GM21723 (cell line): ENCODE results near the gene CAVIN1.
"Not testable (repeated sequence)": the region's sequence is repeated elsewhere in the genome, so short reads cannot be mapped to it uniquely, and the experiment has no call there.

Source experiments
- ATAC-seq: cut with Tn5 transposase; IDR thresholded peaks from one replicate; pipeline ENCODE4 v1.9.1; 2021; ENCODE audit warnings: mild to moderate bottlenecking, moderate library complexity; ENCODE audit not compliant: unreplicated experiment

The CAVIN1 gene

DNA sequence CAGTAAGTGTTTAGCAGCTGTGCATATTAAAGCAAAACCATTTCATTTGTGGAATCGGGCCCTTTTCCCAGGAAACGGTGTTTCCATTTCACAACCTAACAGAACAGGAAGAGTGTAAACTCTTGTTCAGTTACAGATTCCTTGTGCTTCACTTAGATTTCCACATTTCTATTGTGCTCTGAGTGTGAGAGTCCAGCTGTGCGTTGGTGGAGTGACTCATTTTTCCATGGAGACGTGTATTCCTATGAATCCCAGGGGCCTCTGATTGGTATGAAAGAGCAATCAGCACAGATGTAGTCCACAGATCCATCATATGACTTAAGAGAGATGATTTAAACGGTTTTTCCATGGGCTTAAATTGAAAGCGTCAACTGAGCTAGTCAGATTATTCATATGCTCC lies 13.3 kb upstream of the CAVIN1 start:
- no peak for ATAC-seq

DNA sequence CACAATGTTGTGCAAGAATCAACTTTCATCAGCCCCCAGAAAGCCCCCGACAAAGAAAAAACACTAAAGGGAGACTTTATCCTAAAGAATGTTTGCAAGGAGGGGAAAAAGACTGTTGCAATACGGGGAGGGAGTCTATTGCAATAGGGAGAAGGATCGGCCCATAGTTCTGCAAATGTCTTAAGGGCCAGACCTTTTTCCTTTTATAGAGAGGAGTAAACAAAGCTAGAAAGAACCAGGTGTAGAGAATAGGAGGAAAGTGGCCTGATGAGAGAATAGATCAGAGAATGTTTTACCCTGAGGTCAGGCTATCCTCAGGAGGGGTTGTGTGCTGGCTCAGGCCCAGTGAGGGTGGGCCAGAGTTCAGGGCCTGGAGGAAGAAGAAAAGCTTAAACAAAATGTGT lies 8.7 kb upstream of the CAVIN1 start:
- ATAC-seq = no peak

DNA sequence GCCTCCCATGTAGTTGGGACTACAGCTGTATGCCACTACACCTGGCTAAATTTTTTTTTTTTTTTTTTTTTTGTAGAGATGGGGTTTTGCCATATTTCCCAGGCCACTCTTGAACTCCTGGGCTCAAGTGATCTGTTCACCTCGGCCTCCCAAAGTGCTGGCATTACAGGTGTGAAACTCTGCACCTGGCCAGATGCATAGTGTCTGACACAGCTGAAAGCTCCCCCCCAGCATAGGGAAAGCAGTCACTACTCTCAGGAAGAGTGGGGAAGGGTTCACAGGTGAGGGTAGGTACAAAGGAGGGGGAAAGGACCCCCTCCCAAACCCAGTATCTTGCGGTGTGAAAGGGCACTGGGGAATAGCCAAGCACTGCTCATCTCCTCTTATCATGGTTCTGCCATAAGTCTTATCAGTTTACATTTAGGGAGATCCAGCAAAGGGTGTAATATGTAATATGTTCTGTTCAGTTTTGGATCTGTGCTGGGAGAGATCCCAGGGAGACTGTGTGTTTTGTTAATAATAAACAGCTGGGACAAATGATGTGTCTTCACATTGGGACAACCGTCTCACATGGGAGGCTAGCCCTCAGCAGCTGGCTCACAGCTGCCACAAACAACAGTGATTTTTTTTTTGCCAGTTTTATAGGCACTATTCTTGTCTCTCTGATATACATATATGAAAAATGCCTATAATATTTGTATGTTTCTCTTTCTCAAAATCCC lies 6.8 kb upstream of the CAVIN1 start:
- ATAC-seq = no peak

DNA sequence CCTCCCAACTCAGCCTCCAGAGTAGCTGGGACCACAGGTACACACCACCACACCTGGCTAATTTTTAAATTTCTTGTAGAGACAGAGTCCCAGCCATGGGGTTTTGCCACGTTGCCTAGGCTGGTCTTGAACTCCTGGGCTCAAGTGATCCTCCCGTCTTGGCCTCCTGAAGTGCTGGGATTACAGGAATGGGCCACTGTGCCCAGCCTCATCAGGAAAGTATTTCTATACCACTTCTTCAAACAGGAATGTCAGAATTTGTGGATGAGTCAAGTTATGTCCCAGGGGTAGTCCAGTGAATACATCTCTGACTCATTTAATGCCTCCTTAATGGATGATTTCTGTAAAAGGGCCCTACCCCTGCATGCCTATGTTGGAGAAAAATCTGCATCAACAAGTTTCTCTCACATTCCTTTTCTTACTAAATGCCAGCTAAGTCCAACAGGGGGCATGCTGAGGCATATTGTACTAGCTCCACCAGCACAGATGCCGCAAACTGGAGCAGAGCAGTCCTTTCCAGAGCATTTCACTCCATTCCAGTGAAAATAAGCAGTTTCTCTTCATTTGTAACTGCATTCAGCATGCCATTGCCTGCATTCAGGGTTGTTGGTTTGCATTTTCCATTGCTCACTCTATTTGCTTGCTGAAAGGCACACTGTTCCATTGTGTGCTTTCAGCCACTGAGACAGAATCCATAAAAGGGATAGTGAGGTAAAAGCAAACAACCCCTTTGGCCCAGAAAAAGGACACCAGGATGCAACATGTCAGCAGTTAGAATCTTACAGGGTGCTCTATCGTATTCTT lies 5.3 kb upstream of the CAVIN1 start:
- ATAC-seq = no peak

DNA sequence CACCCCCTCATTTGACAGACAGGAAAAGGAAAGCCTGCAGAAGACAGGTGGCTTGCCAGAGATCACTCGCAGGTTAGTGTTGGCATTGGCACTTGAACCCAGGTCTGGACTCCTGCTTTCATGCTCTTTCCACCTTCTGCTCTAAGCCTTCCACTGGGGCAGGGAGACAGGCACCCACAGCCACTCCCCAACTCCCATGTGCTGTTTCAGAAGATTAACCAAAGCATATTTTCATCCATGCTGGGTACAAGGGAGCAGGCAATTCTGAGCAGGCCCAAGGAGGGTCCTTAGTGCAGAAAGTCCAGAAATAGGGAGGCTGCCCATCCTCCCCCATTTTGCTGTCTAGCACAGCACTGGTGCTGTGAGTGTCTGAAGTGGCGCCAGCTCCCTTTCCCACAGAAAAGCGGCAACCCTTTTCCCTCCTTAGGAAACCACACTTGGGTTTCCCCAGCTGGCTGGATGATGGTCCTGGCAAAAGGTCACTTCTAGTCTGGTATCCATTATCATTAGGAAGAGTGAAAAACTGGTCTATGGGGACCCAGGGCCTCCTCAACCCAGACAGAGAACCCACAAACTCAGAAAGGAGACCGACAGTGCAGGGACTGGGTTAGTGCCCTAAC lies 2.0 kb upstream of the CAVIN1 start:
- no peak for ATAC-seq

DNA sequence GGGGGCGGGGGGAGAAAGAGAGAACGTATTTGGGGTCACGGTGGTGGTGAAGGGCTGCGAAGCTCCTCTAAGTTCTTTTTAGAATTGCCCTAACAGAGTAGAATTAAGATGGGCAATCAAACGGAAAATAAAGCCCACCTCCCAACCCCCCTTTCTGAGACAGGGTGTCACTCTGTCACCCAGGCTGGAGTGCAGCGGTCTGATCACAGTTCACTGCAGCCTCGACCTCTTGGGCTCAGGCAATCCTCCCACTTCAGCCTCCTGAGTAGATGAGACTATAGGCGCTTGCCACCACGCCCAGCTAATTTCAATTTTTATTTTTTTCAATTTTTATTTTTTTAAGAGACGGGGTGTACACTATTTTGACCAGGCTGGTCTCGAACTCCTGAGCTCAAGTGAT lies 710 bp upstream of the CAVIN1 start:
- no peak for ATAC-seq

DNA sequence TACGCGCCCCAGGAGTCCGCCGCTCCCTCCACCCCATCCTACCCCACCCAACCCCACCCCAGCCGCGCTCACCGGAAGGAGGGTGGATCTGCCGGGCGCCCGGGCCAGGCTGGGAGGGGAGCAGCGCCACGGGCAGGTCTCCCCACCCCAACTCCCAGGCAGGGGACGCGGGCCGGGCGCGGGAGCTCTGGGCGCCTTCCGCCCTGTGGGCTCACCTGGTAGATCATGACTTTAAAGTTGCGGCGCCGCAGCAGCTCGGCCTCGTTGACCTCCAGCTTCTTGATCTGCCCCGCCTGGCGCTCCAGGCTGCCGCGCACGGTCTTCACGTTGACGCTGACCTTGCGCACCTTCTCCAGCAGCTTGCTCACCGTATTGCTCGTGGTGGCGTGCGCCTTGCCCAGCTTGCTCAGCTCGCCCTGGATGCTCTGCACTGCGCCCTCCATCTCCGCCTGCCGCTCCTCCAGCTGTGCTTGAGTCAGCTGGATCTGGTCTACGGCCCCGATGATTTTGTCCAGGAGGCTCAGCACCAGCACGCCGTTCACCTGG lies 571 bp downstream of the CAVIN1 start:
- no peak for ATAC-seq

DNA sequence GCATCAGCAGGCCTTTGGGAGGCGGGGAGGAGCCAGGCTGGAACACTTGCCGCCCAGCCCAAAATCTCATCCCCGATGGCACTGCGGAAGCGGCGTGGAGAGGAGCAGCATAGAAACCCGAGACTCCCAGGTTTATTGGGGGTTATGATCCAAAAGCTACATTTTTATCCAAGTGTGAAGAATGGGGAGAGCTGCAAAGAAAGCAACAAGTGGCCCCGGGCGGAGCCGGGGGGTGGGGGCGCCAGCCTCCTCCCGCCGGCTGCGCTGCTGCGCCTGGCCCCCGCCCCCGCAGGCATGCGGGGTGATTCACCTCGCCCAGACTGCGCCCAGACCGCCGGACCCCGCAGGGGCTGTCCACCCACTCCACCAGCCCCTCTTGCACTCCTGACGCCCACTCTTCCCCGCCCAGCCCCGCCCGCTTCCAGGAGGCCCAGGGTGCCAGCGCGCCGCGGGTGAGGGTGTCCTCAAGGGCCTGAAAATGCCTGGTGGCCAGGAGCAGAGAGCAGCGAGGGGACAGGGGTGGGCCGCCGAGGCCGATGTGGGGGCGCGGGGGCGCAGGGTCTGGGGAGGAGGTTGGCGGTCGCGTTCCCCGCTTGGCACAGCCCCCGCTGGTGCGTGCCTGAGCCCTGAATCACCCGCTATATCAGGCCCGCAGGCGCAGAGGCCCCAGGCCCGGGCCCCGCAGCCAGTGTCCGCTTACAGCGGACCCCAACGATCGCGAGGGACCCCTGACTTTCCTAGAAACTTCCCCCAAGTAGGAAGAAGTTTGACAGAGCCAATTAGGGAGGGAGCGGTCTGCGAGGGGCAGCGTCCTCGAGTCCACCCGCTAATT lies 1.3 kb downstream of the CAVIN1 start:
- ATAC-seq = no peak

DNA sequence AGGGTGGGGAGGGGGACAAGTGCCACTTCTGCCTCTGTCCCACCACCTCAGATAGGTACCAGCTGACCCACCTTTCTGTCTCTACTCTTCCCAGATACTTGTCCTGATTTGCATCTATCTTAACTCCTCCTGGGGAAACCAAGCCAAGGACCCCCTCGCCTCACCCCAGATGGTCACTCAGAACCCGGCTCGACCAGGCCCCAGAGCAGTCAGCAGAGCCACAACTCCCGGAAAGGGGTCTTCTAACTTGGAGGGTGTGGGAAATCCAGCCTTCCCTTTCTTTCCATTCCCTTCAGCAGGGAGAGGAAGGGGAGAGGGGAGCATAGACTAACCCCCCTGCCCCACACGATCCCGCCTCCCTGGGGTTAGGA lies 1.9 kb downstream of the CAVIN1 start:
- ATAC-seq = no peak

DNA sequence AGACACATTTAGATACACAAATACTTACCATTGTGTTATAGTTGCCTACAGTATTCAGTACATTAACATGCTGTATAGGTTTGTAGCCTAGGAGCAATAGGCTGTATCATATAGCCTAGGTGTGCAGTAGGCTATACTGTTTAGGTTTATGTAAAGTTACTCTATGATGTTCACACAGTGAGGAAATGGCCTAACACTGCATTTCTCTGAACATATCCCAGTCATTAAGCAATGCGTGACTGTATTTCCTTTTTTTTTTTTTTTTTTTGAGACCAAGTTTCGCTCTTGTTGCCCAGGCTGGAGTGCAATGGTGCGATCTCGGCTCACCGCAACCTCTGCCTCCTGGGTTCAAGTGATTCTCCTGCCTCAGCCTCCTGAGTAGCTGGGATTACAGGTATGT lies 5.1 kb downstream of the CAVIN1 start:
- not testable (repeated sequence) for ATAC-seq

DNA sequence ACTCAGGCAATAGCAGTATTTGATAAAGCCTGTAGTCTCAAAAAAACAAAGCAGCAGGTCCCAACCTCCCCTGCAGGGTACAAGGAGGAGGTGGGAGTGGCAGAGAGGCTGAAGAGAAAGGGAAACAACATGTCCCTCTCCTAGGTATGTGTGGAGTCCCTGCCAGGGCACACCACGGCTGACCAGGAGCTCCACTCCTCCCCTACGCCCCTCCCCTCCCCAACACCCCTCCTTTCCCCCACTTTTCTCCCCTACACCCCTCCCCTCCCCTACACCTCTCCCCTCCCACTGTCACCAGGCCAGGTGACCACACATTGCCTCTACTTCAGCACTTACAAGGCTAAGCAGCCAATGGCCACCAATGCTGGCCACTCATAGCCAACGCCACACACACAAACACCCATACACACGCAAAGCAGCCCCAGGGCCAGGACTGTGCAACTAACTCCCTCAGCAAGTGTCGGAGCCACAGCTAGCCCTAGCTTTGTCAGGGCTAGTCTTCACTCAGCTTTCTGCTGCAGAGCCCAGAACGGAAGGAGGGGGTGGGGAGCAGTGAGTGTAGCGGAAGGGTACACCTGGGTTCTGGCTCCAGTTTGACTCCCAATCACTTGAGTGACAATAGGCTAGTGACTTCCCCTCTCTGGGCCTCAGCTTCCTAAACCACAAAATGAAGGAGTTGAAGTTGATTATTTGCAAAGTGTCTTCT lies 8.2 kb downstream of the CAVIN1 start:
- ATAC-seq = no peak

DNA sequence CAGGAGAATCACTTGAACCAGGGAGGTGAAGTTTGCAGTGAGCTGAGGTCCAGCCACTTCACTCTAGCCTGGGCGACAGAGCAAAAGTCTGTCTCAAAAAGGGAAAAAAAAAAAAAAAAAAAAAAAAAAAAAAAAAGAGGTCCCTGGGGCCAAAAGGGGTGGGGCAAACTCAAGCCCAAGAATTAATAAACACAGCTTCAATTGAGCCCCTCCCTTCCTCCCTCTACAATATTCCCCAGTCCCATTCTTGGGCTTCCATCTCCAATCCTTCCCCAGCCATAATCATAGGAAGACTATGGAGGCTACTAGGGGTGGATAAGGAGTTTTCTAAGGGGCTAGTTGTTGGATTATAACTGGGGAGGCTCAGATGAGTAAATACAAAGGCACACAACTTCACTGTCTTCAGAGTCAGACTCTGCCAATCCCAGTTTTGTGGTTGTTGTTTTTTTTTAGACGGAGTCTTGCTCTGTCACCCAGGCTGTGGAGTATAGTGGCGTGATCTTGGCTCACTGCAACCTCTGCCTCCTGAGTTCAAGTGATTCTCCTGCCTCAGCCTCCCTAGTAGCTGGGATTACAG lies 9.5 kb downstream of the CAVIN1 start:
- no peak for ATAC-seq

DNA sequence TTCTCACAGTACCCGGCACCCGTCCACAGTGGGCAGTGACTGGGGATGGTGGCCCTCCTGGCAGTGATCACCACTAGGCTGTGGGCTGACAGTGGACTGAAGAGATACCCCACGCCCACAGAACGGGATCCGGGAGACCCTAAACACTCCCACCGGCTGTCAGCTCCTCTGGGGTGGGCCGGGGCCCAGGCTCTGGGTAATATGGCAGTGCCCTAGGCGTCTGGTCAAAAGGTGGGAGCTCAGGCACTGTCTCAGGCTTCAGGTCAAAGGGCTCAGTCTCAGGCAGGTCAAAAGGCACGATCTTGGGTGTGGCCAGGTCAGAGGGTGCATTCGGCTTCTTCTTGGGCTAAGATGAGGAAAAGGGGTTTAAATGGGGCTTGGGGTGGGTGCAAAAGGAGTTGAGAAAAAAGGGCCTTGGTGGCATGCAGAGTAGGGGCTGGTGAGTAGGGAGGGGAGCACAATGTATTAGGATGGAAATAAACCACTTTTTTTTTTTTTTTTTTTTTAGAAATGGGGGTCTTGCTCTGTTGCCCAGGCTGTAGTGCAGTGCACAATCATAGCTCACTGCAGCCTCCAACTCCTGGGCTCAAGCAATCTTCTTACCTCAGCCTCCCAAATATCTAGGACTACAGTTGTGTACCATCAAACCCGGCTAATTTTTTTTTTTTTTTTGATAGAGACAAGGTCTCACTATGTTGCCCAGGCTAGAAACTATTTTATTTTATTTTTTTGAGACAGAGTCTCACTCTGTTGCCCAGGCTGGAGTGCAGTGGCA lies 11.0 kb downstream of the CAVIN1 start:
- ATAC-seq = no peak

DNA sequence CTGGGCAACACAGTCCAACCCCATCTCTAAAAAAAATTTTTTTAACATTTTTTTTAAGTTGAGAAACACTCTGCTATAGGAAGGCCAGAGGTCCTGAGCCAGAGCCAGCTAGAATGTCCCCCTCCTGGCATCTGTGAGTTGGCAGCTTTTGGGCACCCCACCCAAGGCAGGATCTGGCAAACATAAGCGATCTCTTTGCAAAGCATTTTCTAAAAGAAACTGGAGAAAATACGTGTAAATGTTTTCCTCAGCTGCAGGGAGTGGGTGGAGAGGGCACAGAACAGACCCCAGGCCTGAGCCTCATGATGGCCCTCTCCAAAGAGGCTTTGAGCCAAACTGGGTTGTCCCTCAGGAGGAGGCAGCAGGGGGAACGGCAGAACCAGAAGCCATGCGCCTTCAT lies 11.7 kb downstream of the CAVIN1 start:
- ATAC-seq = no peak

DNA sequence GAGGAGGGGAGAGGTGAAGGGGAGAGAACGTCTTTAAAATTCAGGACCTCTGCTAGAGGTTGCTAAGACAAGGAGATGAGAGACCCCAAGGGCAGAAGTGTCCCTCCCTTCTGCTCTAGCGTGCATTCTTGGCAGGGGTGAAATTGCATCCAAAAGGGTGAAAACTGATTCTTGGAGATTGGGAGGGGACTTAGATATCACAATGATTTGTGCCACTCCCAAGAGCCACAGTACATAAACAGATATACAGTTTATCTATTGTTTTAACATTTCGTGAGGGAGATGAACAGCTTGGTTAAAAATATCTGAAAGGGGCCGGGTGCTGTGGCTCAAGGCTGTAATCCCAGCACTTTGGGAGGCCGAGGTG lies 12.8 kb downstream of the CAVIN1 start:
- ATAC-seq = no peak

DNA sequence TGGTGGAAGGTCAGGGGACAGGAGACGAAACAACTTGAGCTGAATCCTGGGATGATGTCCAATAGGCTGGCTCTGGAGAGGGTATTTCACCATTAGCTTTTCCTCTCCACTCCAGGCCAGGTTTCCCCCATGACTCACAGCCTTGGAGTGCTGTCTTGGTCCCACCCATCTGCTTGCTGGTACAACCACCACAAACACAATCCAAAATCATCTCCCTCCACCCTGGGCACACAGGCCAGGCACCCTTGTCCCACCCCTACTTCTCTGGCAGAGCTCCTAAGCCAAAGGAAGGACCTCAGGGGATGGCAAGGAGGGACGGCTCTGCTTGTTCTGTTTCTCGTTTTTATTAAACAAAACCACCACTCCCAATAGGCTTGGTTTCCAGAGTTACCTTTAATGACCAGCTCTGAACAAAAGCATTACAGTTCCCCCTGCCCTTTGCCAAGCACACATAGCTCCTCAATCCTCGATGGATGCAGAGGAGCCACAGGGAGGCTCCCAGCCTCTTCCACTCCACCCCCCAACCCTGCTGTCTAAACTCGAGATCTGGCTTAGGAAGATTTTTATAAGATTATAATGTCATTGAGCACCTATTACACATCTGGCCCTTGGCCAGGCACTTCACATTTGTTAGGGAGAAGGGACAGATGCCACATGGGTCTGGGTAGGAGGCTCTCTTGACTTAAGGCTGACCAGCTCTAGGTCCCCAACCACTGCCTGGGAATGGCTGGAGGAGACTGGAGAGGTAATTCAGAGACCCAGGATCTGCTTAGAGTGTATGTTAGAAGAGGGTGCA lies 13.3 kb downstream of the CAVIN1 start:
- ATAC-seq = no peak

DNA sequence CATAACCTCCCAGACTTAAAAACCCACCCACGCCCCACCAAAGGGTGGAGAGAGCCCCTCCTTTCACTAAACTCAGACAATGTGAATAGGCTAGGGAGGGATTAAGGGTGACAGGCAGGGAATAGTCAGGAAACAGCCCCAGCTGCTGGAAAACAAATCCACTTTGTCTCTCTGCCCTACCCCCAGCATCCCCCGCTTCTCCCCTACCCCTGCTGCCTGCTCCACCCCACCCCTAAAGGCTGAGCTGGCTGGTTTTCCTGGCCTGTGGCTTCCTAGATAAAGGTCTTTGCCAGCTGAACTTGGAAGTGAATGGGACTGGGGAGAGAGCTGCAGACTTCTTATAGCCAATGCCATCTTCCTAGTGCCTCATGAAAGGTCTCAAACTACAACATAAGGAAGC lies 15.0 kb downstream of the CAVIN1 start:
- ATAC-seq = no peak

DNA sequence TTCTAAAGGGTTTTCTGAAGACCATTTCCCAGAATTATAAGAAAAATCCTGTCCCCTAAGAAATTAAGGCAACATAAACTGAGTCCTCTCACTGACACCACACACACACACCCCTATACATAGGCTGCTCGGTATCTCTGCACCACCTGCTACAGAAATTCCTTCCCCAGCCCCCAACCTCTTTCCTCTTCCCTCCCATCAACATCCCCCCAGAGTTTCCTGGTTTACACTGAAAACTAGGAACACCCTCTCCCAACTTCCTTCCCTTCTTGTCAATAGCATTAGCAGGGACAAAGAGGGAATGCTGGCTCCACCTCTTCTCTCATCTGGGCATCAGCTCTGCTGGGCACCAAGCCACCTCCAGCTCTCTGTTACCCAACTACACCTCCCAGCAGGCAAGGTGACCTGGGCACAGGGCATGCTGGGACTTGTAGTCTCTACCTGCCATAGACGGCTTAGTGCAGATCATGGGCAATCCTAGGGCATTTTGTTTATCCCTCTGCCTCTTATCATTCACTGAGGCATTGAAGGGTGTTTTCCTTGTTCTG lies 15.7 kb downstream of the CAVIN1 start:
- ATAC-seq = no peak
